GM21423 (cell line): ENCODE data around the gene SNX6.
"Not testable (repeated sequence)": the region's sequence is repeated elsewhere in the genome, so short reads cannot be mapped to it uniquely, and the experiment has no call there.

Experiments used
- ATAC-seq: cut with Tn5 transposase; IDR thresholded peaks from one replicate; pipeline ENCODE4 v1.9.1; 2021; ENCODE audit warnings: mild to moderate bottlenecking, moderate library complexity; ENCODE audit not compliant: unreplicated experiment

The SNX6 gene

GRCh38 chr14:34527591-34527990, 102.4 kb downstream of the SNX6 start:
- no peak for ATAC-seq

GRCh38 chr14:34524216-34524615, 105.7 kb downstream of the SNX6 start:
- not testable (repeated sequence) for ATAC-seq

GRCh38 chr14:34522496-34522895, 107.5 kb downstream of the SNX6 start:
- ATAC-seq: no peak

- not testable (repeated sequence) for ATAC-seq
Observed at GRCh38 chr14:34521071-34521470, 108.9 kb downstream of the SNX6 start.

GRCh38 chr14:34520304-34520970, 109.5 kb downstream of the SNX6 start:
- not testable (repeated sequence) for ATAC-seq
